HCT116 (cell line): ENCODE data around the gene SORL1.
"Not testable (repeated sequence)": the region's sequence is repeated elsewhere in the genome, so short reads cannot be mapped to it uniquely, and the experiment has no call there.

Source experiments
- CEBPB ChIP-seq: IDR thresholded peaks from 2 replicates; pipeline ENCODE4 v1.6.1; 2012; ENCODE audit warnings: low read depth
- CTCF ChIP-seq, 3 experiments: fragments of 200-600 bp in 1 of 3; sonication (generic) in 1 of 3; IDR thresholded peaks in 2 of 3; conservative IDR thresholded peaks in 1 of 3; 2 replicates each; pipeline ENCODE4 v1.5.1; 2012 to 2017; ENCODE audit warnings: low read depth in 2 of 3, low read length in 2 of 3, antibody characterized with exemption in 1 of 3, borderline replicate concordance in 1 of 3, control low read depth in 1 of 3, mild to moderate bottlenecking in 1 of 3, mixed read lengths in 1 of 3, mixed run types in 1 of 3, moderate library complexity in 1 of 3; ENCODE audit not compliant: insufficient read depth in 1 of 3
- EGR1 ChIP-seq: IDR thresholded peaks from 2 replicates; pipeline ENCODE4 v1.6.1; 2012; ENCODE audit warnings: low read depth
- EZH2 ChIP-seq: fragments of 200-600 bp; sonication (generic); IDR thresholded peaks from 2 replicates; pipeline ENCODE4 v1.6.1; 2017; ENCODE audit warnings: antibody characterized with exemption, mixed run types
- JUND ChIP-seq: IDR thresholded peaks from 2 replicates; pipeline ENCODE4 v1.6.1; 2012
- MAX ChIP-seq: IDR thresholded peaks from 2 replicates; pipeline ENCODE4 v1.6.1; 2012
- POLR2A ChIP-seq: IDR thresholded peaks from 2 replicates; pipeline ENCODE4 v1.7.0; 2011; ENCODE audit warnings: borderline replicate concordance; ENCODE audit not compliant: insufficient read depth, insufficient read length; ENCODE audit errors: extremely low read depth
- POLR2AphosphoS5 ChIP-seq: IDR thresholded peaks from 2 replicates; pipeline ENCODE4 v1.6.1; 2011; ENCODE audit warnings: mild to moderate bottlenecking, low read depth, low read length, moderate library complexity
- RAD21 ChIP-seq: IDR thresholded peaks from 2 replicates; pipeline ENCODE4 v1.6.1; 2012; ENCODE audit warnings: low read depth, mild to moderate bottlenecking
- REST ChIP-seq: IDR thresholded peaks from 2 replicates; pipeline ENCODE4 v1.6.1; 2012; ENCODE audit warnings: low read depth
- TCF7L2 ChIP-seq: IDR thresholded peaks from 2 replicates; pipeline ENCODE4 v1.7.0; 2011; ENCODE audit warnings: borderline replicate concordance, inconsistent platforms; ENCODE audit not compliant: insufficient read depth, insufficient read length; ENCODE audit errors: extremely low read depth
- ZBTB33 ChIP-seq: IDR thresholded peaks from 2 replicates; pipeline ENCODE4 v1.6.1; 2011; ENCODE audit warnings: mild to moderate bottlenecking, low read length, moderate library complexity; ENCODE audit not compliant: insufficient replicate concordance; ENCODE audit errors: extremely low read depth
- ZNF274 ChIP-seq: fragments of 200-500 bp; sonication (Bioruptor generic); IDR thresholded peaks from 2 replicates; pipeline ENCODE4 v1.6.1; 2014; ENCODE audit warnings: mild to moderate bottlenecking, low read depth, low read length, inconsistent platforms

GRCh38 chr11:121506237-121506636 lies 54.1 kb downstream of the SORL1 start:
- TF ChIP-seq EZH2; JUND; CEBPB; CTCF (IDR thresholded peaks at IDR 0.05 in 2 of 3, conservative IDR thresholded peaks at IDR 0.05 in 1 of 3; ENCODE audit: borderline replicate concordance in 1 of 3, insufficient read depth in 1 of 3, low read depth in 2 of 3, low read length in 2 of 3); POLR2A; MAX; EGR1; TCF7L2; ZBTB33; REST; RAD21; POLR2AphosphoS5; ZNF274: not testable (repeated sequence)
